Lower lobe of right lung (tissue), 2 donors: ENCODE data around the gene PRMT3. TPM values are rescaled to one million over a fixed set of nuclear protein-coding genes. Genes with fewer than 3 reads are reported as not detected.
"Not testable (repeated sequence)": the region's sequence is repeated elsewhere in the genome, so short reads cannot be mapped to it uniquely, and the experiment has no call there.

ENCODE experiments used
- ATAC-seq, 2 donors: fragments of 200-7000 bp; cut with Tn5 transposase; one replicate each; pipeline ENCODE4 v1.9.1; 2020 to 2022; ENCODE audit warnings: mild to moderate bottlenecking in 2 of 2, moderate library complexity in 2 of 2
- DNase-seq: peaks from one replicate; pipeline ENCODE4 v3.0.0-alpha.2; 2020
- H3K27ac ChIP-seq: fragments of 200-600 bp; one replicate; pipeline ENCODE4 v1.8.0; 2022
- H3K27me3 ChIP-seq: fragments of 200-600 bp; one replicate; pipeline ENCODE4 v1.8.0; 2022; ENCODE audit warnings: low read depth
- H3K36me3 ChIP-seq: fragments of 200-600 bp; one replicate; pipeline ENCODE4 v1.8.0; 2022; ENCODE audit warnings: mild to moderate bottlenecking
- H3K4me1 ChIP-seq: fragments of 200-600 bp; one replicate; pipeline ENCODE4 v1.8.0; 2022
- H3K4me3 ChIP-seq: fragments of 200-600 bp; one replicate; pipeline ENCODE4 v1.8.0; 2022; ENCODE audit warnings: mild to moderate bottlenecking
- H3K9me3 ChIP-seq: fragments of 200-600 bp; one replicate; pipeline ENCODE4 v1.8.0; 2022
- intact Hi-C: fragments of 100-400 bp; cut with DNase I; formaldehyde crosslinking; loops from one replicate; pipeline ENCODE4 v1.11.0; 2022
- total RNA-seq: library from RNA; stranded (reverse); fragmentation: NEBNext Ultra II Directional; extraction: Animal tissue kit (Norgen Biotek cat#: 25700); gene quantifications from one replicate; pipeline ENCODE4 v1.2.1, GENCODE V29; 2021
- TF ChIP-seq, protein P1 (sequence below): fragments of 200-600 bp; IDR thresholded peaks from one replicate; pipeline ENCODE4 v1.8.0; 2022; ENCODE audit warnings: antibody characterized with exemption, mild to moderate bottlenecking
- donor health status: DM: no; HTN: yes; CAD: no; lungs with severe emphysema.

The PRMT3 gene
- total RNA-seq, 1 donor from 2014 or later: 10.6 TPM

- no peaks in the 10 kb centered on the region for H3K27me3 ChIP-seq
- ATAC-seq: no peak
- peaks cover 18% of the 10 kb centered on the region for H3K36me3 ChIP-seq
- intact Hi-C loops: no loop called here
- H3K9me3 ChIP-seq: no peaks in the 10 kb centered on the region
- H3K4me3 ChIP-seq: no peak overlapping the region
- H3K27ac ChIP-seq: no peak overlapping the region
- no peaks in the 10 kb centered on the region for H3K4me1 ChIP-seq
- TF ChIP-seq, protein P1, sequence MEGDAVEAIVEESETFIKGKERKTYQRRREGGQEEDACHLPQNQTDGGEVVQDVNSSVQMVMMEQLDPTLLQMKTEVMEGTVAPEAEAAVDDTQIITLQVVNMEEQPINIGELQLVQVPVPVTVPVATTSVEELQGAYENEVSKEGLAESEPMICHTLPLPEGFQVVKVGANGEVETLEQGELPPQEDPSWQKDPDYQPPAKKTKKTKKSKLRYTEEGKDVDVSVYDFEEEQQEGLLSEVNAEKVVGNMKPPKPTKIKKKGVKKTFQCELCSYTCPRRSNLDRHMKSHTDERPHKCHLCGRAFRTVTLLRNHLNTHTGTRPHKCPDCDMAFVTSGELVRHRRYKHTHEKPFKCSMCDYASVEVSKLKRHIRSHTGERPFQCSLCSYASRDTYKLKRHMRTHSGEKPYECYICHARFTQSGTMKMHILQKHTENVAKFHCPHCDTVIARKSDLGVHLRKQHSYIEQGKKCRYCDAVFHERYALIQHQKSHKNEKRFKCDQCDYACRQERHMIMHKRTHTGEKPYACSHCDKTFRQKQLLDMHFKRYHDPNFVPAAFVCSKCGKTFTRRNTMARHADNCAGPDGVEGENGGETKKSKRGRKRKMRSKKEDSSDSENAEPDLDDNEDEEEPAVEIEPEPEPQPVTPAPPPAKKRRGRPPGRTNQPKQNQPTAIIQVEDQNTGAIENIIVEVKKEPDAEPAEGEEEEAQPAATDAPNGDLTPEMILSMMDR: no peak
- DNase-seq: no peak
Observed at GRCh38 chr11:20372081-20372626, 15.4 kb upstream of the PRMT3 start.

- Histone ChIP-seq H3K27ac (no peak overlapping the region), H3K36me3 (peaks cover 28% of the 10 kb centered on the region), H3K9me3 (no peaks in the 10 kb centered on the region), H3K4me3 (no peak overlapping the region), H3K4me1 (no peaks in the 10 kb centered on the region), H3K27me3 (no peaks in the 10 kb centered on the region)
- ATAC-seq: no peak
- no peak for DNase-seq
- intact Hi-C loops: no loop called here
- TF ChIP-seq, protein P1: no peak
Observed at GRCh38 chr11:20373147-20373546, 14.4 kb upstream of the PRMT3 start.

DNA sequence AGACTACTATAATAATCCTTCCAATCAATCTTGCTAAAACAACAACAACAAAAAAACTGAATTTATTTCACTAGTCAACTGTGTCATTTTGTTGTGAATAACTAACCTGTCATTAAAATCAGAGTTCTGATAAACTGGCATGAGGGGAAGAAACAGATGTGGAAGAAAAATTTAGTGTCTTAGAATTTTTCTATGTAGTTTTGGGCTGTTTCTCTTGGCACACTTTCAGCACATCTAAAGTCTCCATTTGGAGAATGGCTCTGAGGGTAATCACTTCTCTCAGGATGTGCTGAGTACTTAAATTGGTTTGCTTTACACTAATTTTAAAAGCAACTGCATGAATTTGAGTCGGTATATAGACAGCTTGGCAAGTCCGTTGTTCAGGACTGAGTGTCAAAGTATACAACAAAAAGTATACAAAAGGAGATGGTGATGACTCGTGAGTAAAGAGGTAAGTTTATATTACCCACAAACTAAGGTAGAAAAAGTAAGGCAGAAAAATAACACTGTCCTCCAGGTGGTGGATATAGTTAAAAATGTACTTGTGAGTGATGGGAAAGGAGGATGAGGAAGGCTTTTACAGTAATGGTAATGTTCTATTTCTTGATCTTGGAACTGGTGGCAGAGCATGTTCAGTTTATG, 13.8 kb upstream of the PRMT3 start:
- no peaks in the 10 kb centered on the region for H3K27me3 ChIP-seq
- TF ChIP-seq, protein P1: no peak
- no peak overlapping the region for H3K27ac ChIP-seq
- intact Hi-C loops: no loop called here
- no peaks in the 10 kb centered on the region for H3K4me1 ChIP-seq
- H3K9me3 ChIP-seq: no peaks in the 10 kb centered on the region
- ATAC-seq (no peak), DNase-seq (no peak)
- peaks cover 33% of the 10 kb centered on the region for H3K36me3 ChIP-seq
- no peak overlapping the region for H3K4me3 ChIP-seq

GRCh38 chr11:20374741-20375300, 12.7 kb upstream of the PRMT3 start:
- H3K4me1 ChIP-seq: no peaks in the 10 kb centered on the region
- no peak overlapping the region for H3K27ac ChIP-seq
- H3K36me3 ChIP-seq: peaks cover 45% of the 10 kb centered on the region
- intact Hi-C loops: no loop called here
- no peaks in the 10 kb centered on the region for H3K27me3 ChIP-seq
- ATAC-seq (no peak), DNase-seq (no peak)
- H3K4me3 ChIP-seq: no peak overlapping the region
- TF ChIP-seq, protein P1: no peak
- no peaks in the 10 kb centered on the region for H3K9me3 ChIP-seq

- TF ChIP-seq, protein P1: no peak
- Histone ChIP-seq H3K4me3 (no peak overlapping the region), H3K9me3 (no peaks in the 10 kb centered on the region), H3K36me3 (peaks cover 48% of the 10 kb centered on the region), H3K27me3 (no peaks in the 10 kb centered on the region), H3K27ac (no peak overlapping the region), H3K4me1 (no peaks in the 10 kb centered on the region)
- DNase-seq (no peak), ATAC-seq (no peak)
- intact Hi-C loops: no loop called here
Observed at GRCh38 chr11:20376162-20376730, 11.3 kb upstream of the PRMT3 start.

GRCh38 chr11:20385996-20386395, 1.5 kb upstream of the PRMT3 start:
- intact Hi-C loops, ATAC-seq, H3K27ac ChIP-seq, DNase-seq, H3K4me3 ChIP-seq, H3K9me3 ChIP-seq, H3K27me3 ChIP-seq: not testable (repeated sequence)
- H3K36me3 ChIP-seq: peaks cover 31% of the 10 kb centered on the region
- H3K4me1 ChIP-seq: peaks cover 19% of the 10 kb centered on the region
